Suprapubic skin (tissue), 4 donors: ENCODE results near the gene ESAM. TPM values are rescaled to one million over a fixed set of nuclear protein-coding genes. Genes with fewer than 3 reads are reported as not detected.

Source experiments
- DNase-seq, 2 donors: peaks; one replicate each; pipeline ENCODE4 v3.0.0-alpha.2; 2019; ENCODE audit warnings: low spot score in 2 of 2
- H3K27ac ChIP-seq: fragments of 200-600 bp; sonication (generic); one replicate; pipeline ENCODE4 v1.5.1; 2019
- H3K27me3 ChIP-seq: fragments of 200-600 bp; sonication (generic); one replicate; pipeline ENCODE4 v1.5.1; 2019
- H3K36me3 ChIP-seq: fragments of 200-600 bp; sonication (generic); one replicate; pipeline ENCODE4 v1.5.1; 2019
- H3K4me1 ChIP-seq: fragments of 200-600 bp; sonication (generic); one replicate; pipeline ENCODE4 v1.5.1; 2019
- H3K4me3 ChIP-seq: fragments of 200-600 bp; sonication (generic); one replicate; pipeline ENCODE4 v1.5.1; 2019; ENCODE audit warnings: mild to moderate bottlenecking
- H3K9me3 ChIP-seq: fragments of 200-600 bp; sonication (generic); one replicate; pipeline ENCODE4 v1.5.1; 2019
- EP300 ChIP-seq: sonication (generic); formaldehyde crosslinking; IDR thresholded peaks from one replicate; pipeline ENCODE4 v1.6.1; 2017; ENCODE audit warnings: antibody characterized with exemption
- POLR2A ChIP-seq, 2 donors: fragments of 450-650 bp; IDR thresholded peaks; one replicate each; pipeline ENCODE4 v1.6.1; 2017; ENCODE audit warnings: antibody characterized with exemption in 2 of 2, mild to moderate bottlenecking in 2 of 2, moderate library complexity in 2 of 2
- POLR2AphosphoS5 ChIP-seq, 3 donors: sonication (generic); formaldehyde crosslinking; IDR thresholded peaks; one replicate each; pipeline ENCODE4 v1.6.1; 2017; ENCODE audit warnings: antibody characterized with exemption in 3 of 3
- WGBS: methylation state at CpG from one replicate; pipeline ENCODE4 v1.1.5; 2018; 5-methylcytosine and 5-hydroxymethylcytosine counted together
- total RNA-seq, 4 donors: library from RNA; depleted of rRNA; stranded (reverse); fragments of >200 nt; gene quantifications; one replicate each; pipeline ENCODE4 v1.1.0, GENCODE V29; 2016
- TF ChIP-seq, protein P1 (sequence below), 2 donors: fragments of 200-600 bp in 1 of 2; fragments of 450-650 bp in 1 of 2; sonication (generic) in 1 of 2; IDR thresholded peaks; one replicate each; pipeline ENCODE4 v1.5.1; 2016 to 2019; ENCODE audit warnings: antibody characterized with exemption in 2 of 2, mild to moderate bottlenecking in 1 of 2, moderate library complexity in 1 of 2

Gene ESAM
- total RNA-seq, 4 donors from 2014 or later = 11.0 to 26.5 (median 15.6) TPM

DNA sequence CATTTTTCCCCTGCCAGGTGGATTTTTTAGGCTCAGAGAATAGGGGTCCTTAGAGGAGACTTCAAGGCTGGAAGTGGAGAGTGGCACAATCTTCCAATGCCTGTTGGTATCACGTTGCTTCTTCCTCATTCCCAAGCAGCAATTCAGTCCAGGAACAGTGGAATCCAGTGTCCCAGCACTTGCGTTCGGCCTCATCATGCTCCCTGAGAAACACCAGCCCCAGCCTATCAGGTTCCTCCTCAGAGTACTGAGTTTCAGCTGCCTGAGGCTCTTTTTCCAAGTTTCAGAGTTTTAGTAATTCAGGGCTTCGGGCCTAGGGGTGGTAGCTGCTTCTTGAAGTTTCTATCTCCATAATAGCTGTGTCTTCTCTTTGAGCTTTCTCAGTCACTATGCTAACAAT lies 54.3 kb downstream of the ESAM start:
- 77% methylated on average over 4 of the region's 4 CpGs for WGBS
- no peak overlapping the region for H3K27ac ChIP-seq
- no peaks in the 10 kb centered on the region for H3K4me1 ChIP-seq
- no peaks in the 10 kb centered on the region for H3K9me3 ChIP-seq
- H3K27me3 ChIP-seq = peaks cover 8% of the 10 kb centered on the region
- no peak for DNase-seq
- H3K36me3 ChIP-seq = no peaks in the 10 kb centered on the region
- no peak overlapping the region for H3K4me3 ChIP-seq
- TF ChIP-seq EP300 = no peak
- TF ChIP-seq POLR2A (IDR thresholded peaks at IDR 0.05) = no peak
- TF ChIP-seq POLR2AphosphoS5 (IDR thresholded peaks at IDR 0.05) = no peak
- TF ChIP-seq, protein P1, sequence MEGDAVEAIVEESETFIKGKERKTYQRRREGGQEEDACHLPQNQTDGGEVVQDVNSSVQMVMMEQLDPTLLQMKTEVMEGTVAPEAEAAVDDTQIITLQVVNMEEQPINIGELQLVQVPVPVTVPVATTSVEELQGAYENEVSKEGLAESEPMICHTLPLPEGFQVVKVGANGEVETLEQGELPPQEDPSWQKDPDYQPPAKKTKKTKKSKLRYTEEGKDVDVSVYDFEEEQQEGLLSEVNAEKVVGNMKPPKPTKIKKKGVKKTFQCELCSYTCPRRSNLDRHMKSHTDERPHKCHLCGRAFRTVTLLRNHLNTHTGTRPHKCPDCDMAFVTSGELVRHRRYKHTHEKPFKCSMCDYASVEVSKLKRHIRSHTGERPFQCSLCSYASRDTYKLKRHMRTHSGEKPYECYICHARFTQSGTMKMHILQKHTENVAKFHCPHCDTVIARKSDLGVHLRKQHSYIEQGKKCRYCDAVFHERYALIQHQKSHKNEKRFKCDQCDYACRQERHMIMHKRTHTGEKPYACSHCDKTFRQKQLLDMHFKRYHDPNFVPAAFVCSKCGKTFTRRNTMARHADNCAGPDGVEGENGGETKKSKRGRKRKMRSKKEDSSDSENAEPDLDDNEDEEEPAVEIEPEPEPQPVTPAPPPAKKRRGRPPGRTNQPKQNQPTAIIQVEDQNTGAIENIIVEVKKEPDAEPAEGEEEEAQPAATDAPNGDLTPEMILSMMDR (IDR thresholded peaks at IDR 0.05) = no peak

Other genes starting within 250 kb of the ESAM start
- not detected for gene OR8B12, start 218.6 kb downstream of the ESAM start, total RNA-seq
- not detected for gene OR8A1, start 192.3 kb downstream of the ESAM start, total RNA-seq
- not detected for gene PANX3, start 150.9 kb downstream of the ESAM start, total RNA-seq
- 10 to 100 TPM; 25.9 to 48.8 (median 32.8) TPM for gene TBRG1, start 139.4 kb downstream of the ESAM start, total RNA-seq
- 1 to 10 TPM; 6.6 to 8.9 (median 7.7) TPM for gene SIAE, start 88.6 kb downstream of the ESAM start, total RNA-seq
- gene SPA17, start 88.4 kb downstream of the ESAM start, total RNA-seq = 1 to 10 TPM; 1.1 to 8.1 (median 2.4) TPM
- 1 to 10 TPM in 1 of 4 donors, under 1 TPM in 1, not detected in 2; 0.65 to 1.3 TPM for gene NRGN, start 22.3 kb downstream of the ESAM start, total RNA-seq
- 1 to 10 TPM in 3 of 4 donors, under 1 TPM in 1; 0.60 to 3.3 (median 1.7) TPM for gene VSIG2, start 10.0 kb downstream of the ESAM start, total RNA-seq
- gene MSANTD2, start 38.1 kb upstream of the ESAM start, total RNA-seq = 10 to 100 TPM in 2 of 4 donors, 1 to 10 TPM in 2; 5.5 to 42.5 (median 11.7) TPM
- gene ROBO3, start 103.1 kb upstream of the ESAM start, total RNA-seq = 1 to 10 TPM; 1.9 to 6.8 (median 3.6) TPM
- gene ROBO4, start 135.6 kb upstream of the ESAM start, total RNA-seq = 10 to 100 TPM in 2 of 4 donors, 1 to 10 TPM in 2; 2.5 to 18.7 (median 9.6) TPM
- not detected for gene HEPN1, start 157.0 kb upstream of the ESAM start, total RNA-seq
- 1 to 10 TPM in 1 of 4 donors, under 1 TPM in 2, not detected in 1; 0.72 to 1.4 (median 0.89) TPM for gene HEPACAM, start 173.8 kb upstream of the ESAM start, total RNA-seq
- gene CCDC15, start 191.9 kb upstream of the ESAM start, total RNA-seq = 10 to 100 TPM in 1 of 4 donors, 1 to 10 TPM in 3; 2.0 to 11.5 (median 3.8) TPM